GM23338 (cell line): Measurements from ENCODE around the gene CCRL2. TPM values are rescaled to one million over a fixed set of nuclear protein-coding genes. Genes with fewer than 3 reads are reported as not detected.

Experiments used
- ATAC-seq: fragments of 200-7000 bp; cut with Tn5 transposase; 3 replicates; pipeline ENCODE4 v1.9.1; 2020
- DNase-seq: peaks from one replicate; pipeline ENCODE4 v3.0.0-alpha.2; 2015; ENCODE audit warnings: low spot score
- H2AFZ ChIP-seq: fragments of 200-600 bp; sonication (generic); 2 replicates; pipeline ENCODE4 v1.8.0; 2016; ENCODE audit warnings: antibody characterized with exemption, mild to moderate bottlenecking, moderate library complexity
- H3F3A ChIP-seq: fragments of 200-600 bp; sonication (generic); replicated peaks from 2 replicates; pipeline ENCODE4 v1.8.0; 2017; ENCODE audit warnings: antibody characterized with exemption, mixed run types, low read depth
- H3K27ac ChIP-seq: fragments of 200-600 bp; sonication (generic); 2 replicates; pipeline ENCODE4 v1.6.1; 2016; ENCODE audit warnings: low read depth
- H3K27me3 ChIP-seq: fragments of 200-600 bp; sonication (generic); 2 replicates; pipeline ENCODE4 v1.8.0; 2016; ENCODE audit warnings: mild to moderate bottlenecking, mixed run types, moderate library complexity; ENCODE audit not compliant: insufficient read depth
- H3K36me3 ChIP-seq: fragments of 200-600 bp; sonication (generic); 2 replicates; pipeline ENCODE4 v1.8.0; 2016; ENCODE audit warnings: mild to moderate bottlenecking; ENCODE audit not compliant: insufficient read depth
- H3K4me1 ChIP-seq: fragments of 200-600 bp; sonication (generic); 2 replicates; pipeline ENCODE4 v1.8.0; 2016; ENCODE audit warnings: mild to moderate bottlenecking, moderate library complexity; ENCODE audit not compliant: insufficient read depth
- H3K4me2 ChIP-seq: fragments of 200-600 bp; sonication (generic); 2 replicates; pipeline ENCODE4 v1.7.1; 2017; ENCODE audit warnings: mixed run types
- H3K4me3 ChIP-seq: fragments of 200-600 bp; sonication (generic); 2 replicates; pipeline ENCODE4 v1.6.1; 2016; ENCODE audit warnings: mixed run types
- H3K79me2 ChIP-seq: fragments of 200-600 bp; sonication (generic); replicated peaks from 2 replicates; pipeline ENCODE4 v1.8.0; 2017; ENCODE audit warnings: mild to moderate bottlenecking; ENCODE audit not compliant: insufficient read depth
- H3K9me2 ChIP-seq: fragments of 200-600 bp; sonication (generic); 2 replicates; pipeline ENCODE4 v1.8.0; 2017; ENCODE audit not compliant: insufficient read depth
- H4K20me1 ChIP-seq: fragments of 200-600 bp; sonication (generic); replicated peaks from 2 replicates; pipeline ENCODE4 v1.8.0; 2017; ENCODE audit warnings: mild to moderate bottlenecking; ENCODE audit not compliant: insufficient read depth
- H3K27ac Mint-ChIP-seq: 2 replicates; pipeline ENCODE4 v1.8.0; 2020; ENCODE audit warnings: inconsistent platforms, mild to moderate bottlenecking, moderate library complexity, mixed read lengths
- H3K27me3 Mint-ChIP-seq: 3 replicates; pipeline ENCODE4 v1.8.0; 2022; ENCODE audit warnings: low read depth, mild to moderate bottlenecking, moderate library complexity, mixed read lengths, inconsistent platforms; ENCODE audit not compliant: insufficient read depth, poor library complexity
- H3K36me3 Mint-ChIP-seq: 3 replicates; pipeline ENCODE4 v1.8.0; 2021; ENCODE audit warnings: low read depth, mild to moderate bottlenecking, inconsistent platforms, moderate library complexity, mixed read lengths
- H3K4me1 Mint-ChIP-seq: 3 replicates; pipeline ENCODE4 v1.8.0; 2020; ENCODE audit warnings: mild to moderate bottlenecking, inconsistent platforms, mixed read lengths
- H3K4me3 Mint-ChIP-seq: 3 replicates; pipeline ENCODE4 v1.8.0; 2021; ENCODE audit warnings: moderate library complexity, mild to moderate bottlenecking, inconsistent platforms, mixed read lengths
- H3K9me3 Mint-ChIP-seq: 3 replicates; pipeline ENCODE4 v1.8.0; 2020; ENCODE audit warnings: moderate library complexity, mild to moderate bottlenecking, inconsistent platforms, mixed read lengths
- CREB1 ChIP-seq: fragments of 250-450 bp; sonication (Bioruptor Pico); IDR thresholded peaks from 2 replicates; pipeline ENCODE4 v1.5.0; 2020; ENCODE audit warnings: low read depth, mild to moderate bottlenecking, moderate library complexity
- CTCF ChIP-seq, 2 experiments: fragments of 200-600 bp in 1 of 2; sonication (generic) in 1 of 2; conservative IDR thresholded peaks; 2 replicates each; pipeline versions ENCODE4 v1.5.1 to v1.6.1; 2016 to 2017; ENCODE audit warnings: antibody characterized with exemption in 2 of 2, low read depth in 2 of 2, mild to moderate bottlenecking in 2 of 2, moderate library complexity in 1 of 2
- EZH2 ChIP-seq: fragments of 200-600 bp; sonication (generic); IDR thresholded peaks from one replicate; pipeline ENCODE4 v1.8.0; 2017; ENCODE audit warnings: antibody characterized with exemption, mild to moderate bottlenecking, low read depth; ENCODE audit not compliant: unreplicated experiment
- EZH2phosphoT487 ChIP-seq: fragments of 200-600 bp; sonication (generic); IDR thresholded peaks from one replicate; pipeline ENCODE4 v1.8.1; 2018; ENCODE audit warnings: antibody characterized with exemption; ENCODE audit not compliant: unreplicated experiment
- JUNB ChIP-seq: IDR thresholded peaks from one replicate; pipeline ENCODE4 v1.6.1; 2016; ENCODE audit warnings: antibody characterized with exemption; ENCODE audit not compliant: unreplicated experiment
- NANOG ChIP-seq: IDR thresholded peaks from 2 replicates; pipeline ENCODE4 v1.6.1; 2016; ENCODE audit warnings: antibody characterized with exemption, borderline replicate concordance
- REST ChIP-seq: IDR thresholded peaks from one replicate; pipeline ENCODE4 v1.6.1; 2018; ENCODE audit warnings: antibody characterized with exemption; ENCODE audit not compliant: unreplicated experiment
- STAT1 ChIP-seq: IDR thresholded peaks from one replicate; pipeline ENCODE4 v1.6.1; 2016; ENCODE audit warnings: antibody characterized with exemption; ENCODE audit not compliant: unreplicated experiment
- ZNF114 ChIP-seq: fragments of 250-450 bp; sonication (Bioruptor Pico); IDR thresholded peaks from 2 replicates; pipeline ENCODE4 v1.5.0; 2020; ENCODE audit warnings: mild to moderate bottlenecking, moderate library complexity
- polyA plus RNA-seq: library from polyadenylated mRNA; unstranded; fragments of >200 nt; fragmentation: Nextera tagmentation; extraction: Ambion mirVana; gene quantifications from 2 replicates; pipeline ENCODE4 v1.2.1, GENCODE V29; 2016
- total RNA-seq: library from RNA; depleted of rRNA; stranded (reverse); fragments of >200 nt; shearing (Covaris generic); gene quantifications from 2 replicates; pipeline ENCODE4 v1.2.3, GENCODE V29; 2014
- TF ChIP-seq, protein P1 (sequence below): IDR thresholded peaks from 2 replicates; pipeline ENCODE4 v1.6.1; 2016; ENCODE audit warnings: antibody characterized with exemption

CCRL2 gene
- total and polyA plus RNA-seq, 2 experiments from 2014 or later = not detected

DNA sequence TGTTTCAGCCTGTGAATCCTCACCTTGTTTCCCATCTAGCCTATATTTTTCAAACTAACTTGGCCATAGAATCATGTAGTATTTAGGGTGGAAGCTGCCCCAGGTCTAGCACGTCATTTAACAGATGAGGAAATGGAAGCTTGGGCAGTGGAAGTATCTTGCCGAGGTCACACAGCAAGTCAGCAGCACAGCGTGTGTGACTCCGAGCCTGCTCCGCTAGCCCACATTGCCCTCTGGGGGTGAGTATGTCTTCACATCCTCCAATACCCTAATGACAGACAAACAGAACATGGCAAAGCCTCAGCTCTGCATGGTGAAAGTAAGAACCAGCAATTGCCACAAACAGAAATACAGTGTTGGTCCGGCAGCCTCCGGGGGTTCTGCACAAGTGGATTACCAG is 38.5 kb upstream of the CCRL2 start:
- Mint-ChIP-seq H3K27me3 (peaks cover 2% of the 10 kb centered on the region), H3K27ac (no peak overlapping the region), H3K36me3 (no peaks in the 10 kb centered on the region), H3K4me3 (no peak overlapping the region), H3K9me3 (no peaks in the 10 kb centered on the region), H3K4me1 (no peaks in the 10 kb centered on the region)
- peaks cover 3% of the 10 kb centered on the region; the same call in 1 of the 2 replicates for H3K9me2 ChIP-seq
- peak; percentile 77 for DNase-seq
- no peaks in the 10 kb centered on the region for H3K79me2 ChIP-seq
- H2AFZ ChIP-seq = peak overlapping the region; percentile 33
- no peak overlapping the region for H3K4me3 ChIP-seq
- no peaks in the 10 kb centered on the region for H3K4me1 ChIP-seq
- peak; percentile 99 for ATAC-seq
- no peaks in the 10 kb centered on the region for H3K36me3 ChIP-seq
- no peaks in the 10 kb centered on the region for H3K27me3 ChIP-seq
- H3F3A ChIP-seq = no peaks in the 10 kb centered on the region
- H3K4me2 ChIP-seq = no peak overlapping the region
- H3K27ac ChIP-seq = no peak overlapping the region
- H4K20me1 ChIP-seq = no peaks in the 10 kb centered on the region
- TF ChIP-seq CTCF (conservative IDR thresholded peaks at IDR 0.05; ENCODE audit: low read depth in 2 of 2) = peak; percentile 50 to 84
- TF ChIP-seq NANOG = no peak
- TF ChIP-seq STAT1 = no peak
- TF ChIP-seq EZH2phosphoT487 = no peak
- TF ChIP-seq ZNF114 (CRISPR knock-in tag) = no peak

- H3K27me3 ChIP-seq = no peaks in the 10 kb centered on the region
- no peak overlapping the region for H3K4me2 ChIP-seq
- ATAC-seq (no peak), DNase-seq (no peak)
- no peaks in the 10 kb centered on the region for H3K79me2 ChIP-seq
- H3K27me3 Mint-ChIP-seq = peaks cover 2% of the 10 kb centered on the region
- H3K9me2 ChIP-seq = 0 out of 2 replicates have a peak, but pooled peaks cover 3% of the 10 kb centered on the region
- H3K36me3 ChIP-seq = no peaks in the 10 kb centered on the region
- H3K4me1 ChIP-seq = no peaks in the 10 kb centered on the region
- H3F3A ChIP-seq = no peaks in the 10 kb centered on the region
- no peaks in the 10 kb centered on the region for H3K4me1 Mint-ChIP-seq
- no peaks in the 10 kb centered on the region for H3K36me3 Mint-ChIP-seq
- no peak overlapping the region for H3K27ac ChIP-seq
- H3K4me3 ChIP-seq = no peak overlapping the region
- H3K4me3 Mint-ChIP-seq = no peak overlapping the region
- no peak overlapping the region for H3K27ac Mint-ChIP-seq
- H4K20me1 ChIP-seq = no peaks in the 10 kb centered on the region; the same call in 1 of the 2 replicates
- H2AFZ ChIP-seq = no peak overlapping the region
- H3K9me3 Mint-ChIP-seq = no peaks in the 10 kb centered on the region
- TF ChIP-seq, protein P1, sequence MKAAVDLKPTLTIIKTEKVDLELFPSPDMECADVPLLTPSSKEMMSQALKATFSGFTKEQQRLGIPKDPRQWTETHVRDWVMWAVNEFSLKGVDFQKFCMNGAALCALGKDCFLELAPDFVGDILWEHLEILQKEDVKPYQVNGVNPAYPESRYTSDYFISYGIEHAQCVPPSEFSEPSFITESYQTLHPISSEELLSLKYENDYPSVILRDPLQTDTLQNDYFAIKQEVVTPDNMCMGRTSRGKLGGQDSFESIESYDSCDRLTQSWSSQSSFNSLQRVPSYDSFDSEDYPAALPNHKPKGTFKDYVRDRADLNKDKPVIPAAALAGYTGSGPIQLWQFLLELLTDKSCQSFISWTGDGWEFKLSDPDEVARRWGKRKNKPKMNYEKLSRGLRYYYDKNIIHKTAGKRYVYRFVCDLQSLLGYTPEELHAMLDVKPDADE = no peak
- TF ChIP-seq NANOG = no peak
- no peak for TF ChIP-seq CREB1
- TF ChIP-seq ZNF114 (CRISPR knock-in tag) = no peak
- no peak for TF ChIP-seq JUNB
- TF ChIP-seq EZH2 = no peak
- TF ChIP-seq CTCF (conservative IDR thresholded peaks at IDR 0.05; ENCODE audit: low read depth in 2 of 2) = no peak
- no peak for TF ChIP-seq EZH2phosphoT487
- TF ChIP-seq REST = no peak
Measured at GRCh38 chr3:46369151-46369550, 37.9 kb upstream of the CCRL2 start.
